ENCODE results near the gene ACTRT2.

ACTRT2 gene

GRCh38 chr1:3055051-3055450 is 33.8 kb downstream of the ACTRT2 start:
- no peak for DNase-seq (ENCODE audit: low spot score)

DNA sequence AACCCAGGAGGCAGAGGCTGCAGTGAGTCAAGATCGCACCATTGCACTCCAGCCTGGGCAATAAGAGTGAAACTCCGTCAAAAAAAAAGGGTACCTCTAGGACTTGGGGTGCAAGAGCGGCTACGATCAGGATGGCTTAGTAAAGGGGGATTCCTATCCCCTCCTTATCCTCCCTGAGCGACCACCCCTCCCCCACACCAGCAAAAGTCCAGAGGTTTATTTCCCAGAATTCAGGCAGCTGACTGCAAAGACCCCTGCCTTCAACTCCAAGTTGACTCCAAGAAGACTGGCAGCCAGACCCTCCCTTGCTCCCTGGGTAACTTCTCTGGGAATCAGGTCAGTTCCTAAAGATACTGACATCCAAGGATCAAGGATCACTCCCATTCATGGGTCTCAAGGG is 35.4 kb downstream of the ACTRT2 start:
- DNase-seq (ENCODE audit: low spot score) = no peak

GRCh38 chr1:3058263-3059030 is 37.2 kb downstream of the ACTRT2 start:
- no peak for DNase-seq (ENCODE audit: low spot score)

DNA sequence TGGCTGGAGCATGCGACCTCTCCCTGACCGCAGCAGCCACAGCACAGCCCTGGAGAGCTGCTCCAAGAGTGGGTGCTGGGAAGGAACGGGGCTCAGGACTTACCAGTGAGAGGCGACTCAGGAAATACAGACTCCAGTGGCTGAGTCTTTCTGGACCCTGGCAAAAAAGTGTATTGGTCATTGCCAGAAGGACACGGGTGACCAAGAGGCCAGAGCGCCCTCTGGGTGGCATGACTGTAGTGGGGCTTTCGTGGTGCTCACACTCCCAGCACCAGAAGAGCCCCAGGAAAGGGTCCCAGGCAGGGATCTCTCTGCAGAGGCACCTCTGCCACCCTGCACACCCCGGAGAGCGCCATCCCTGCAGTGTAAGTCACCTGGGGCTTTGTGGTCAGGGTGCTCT is 38.9 kb downstream of the ACTRT2 start:
- no peak for DNase-seq (ENCODE audit: low spot score)

DNA sequence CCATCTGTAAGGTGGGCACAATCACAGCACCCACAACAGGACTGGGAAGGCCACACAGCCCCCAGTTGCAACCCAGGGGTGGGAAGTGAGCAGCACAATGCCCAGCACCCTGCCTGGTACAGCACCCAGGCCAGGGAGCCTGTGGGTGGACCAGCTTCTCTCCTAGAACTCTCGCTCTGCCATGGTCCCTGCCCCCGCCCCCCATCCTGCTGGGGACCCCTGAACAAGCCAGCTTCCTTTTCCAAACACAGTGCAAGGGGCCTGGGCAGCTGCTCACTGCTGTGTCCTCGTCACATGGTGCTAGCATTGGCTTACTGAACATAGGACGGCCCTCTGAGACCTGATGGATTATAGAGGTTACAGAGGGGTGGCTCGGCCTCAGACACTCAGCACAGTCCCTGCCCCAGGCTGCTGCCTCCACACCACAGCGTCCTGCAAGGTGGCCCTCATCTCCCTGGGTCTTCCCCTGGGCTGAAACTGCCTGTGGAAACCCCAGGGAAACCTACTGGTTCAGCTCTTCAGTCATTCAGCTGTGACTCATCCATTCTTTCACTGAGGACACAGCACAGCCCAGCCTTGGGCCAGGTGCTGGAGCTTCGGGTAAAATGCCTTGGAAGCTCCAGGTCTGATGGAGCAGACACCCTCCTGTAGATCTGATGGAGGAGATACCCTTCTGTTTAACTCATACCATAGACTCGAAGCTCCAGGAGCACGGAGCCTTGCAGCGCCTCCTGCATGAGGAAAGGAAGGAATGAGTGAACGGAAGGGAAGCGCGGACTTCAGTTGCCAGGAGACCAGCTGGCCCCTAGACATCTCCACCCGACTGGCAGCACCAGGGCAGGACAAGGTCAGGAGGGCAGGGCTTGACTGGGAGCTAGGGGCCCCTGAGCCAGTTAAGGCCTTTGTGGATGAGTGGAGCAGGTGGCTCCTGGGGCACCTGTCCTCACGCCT is 39.6 kb downstream of the ACTRT2 start:
- DNase-seq (ENCODE audit: low spot score) = no peak

DNA sequence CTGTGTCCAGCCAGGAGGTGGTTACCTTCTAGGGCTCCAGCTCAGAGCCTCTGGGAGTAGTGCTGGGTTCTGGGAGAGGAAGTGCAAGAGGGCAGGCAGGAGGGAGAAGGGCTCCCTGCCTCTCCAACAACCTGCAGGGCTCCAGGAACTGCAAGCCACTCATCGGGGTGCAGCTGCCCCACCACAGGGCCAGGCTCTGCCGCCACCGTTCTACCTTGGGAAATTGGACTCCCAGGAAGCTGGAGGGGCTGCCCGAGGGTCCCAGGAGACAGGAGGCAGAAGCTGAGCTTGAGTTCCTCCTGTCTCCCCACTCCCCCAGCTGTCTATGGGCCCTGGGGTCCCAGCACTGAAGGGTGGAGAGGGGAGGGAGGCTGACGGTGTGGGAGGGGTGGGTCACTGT is 40.3 kb downstream of the ACTRT2 start:
- no peak for DNase-seq (ENCODE audit: low spot score)

GRCh38 chr1:3061981-3062615 is 40.8 kb downstream of the ACTRT2 start:
- DNase-seq (ENCODE audit: low spot score) = no peak

DNA sequence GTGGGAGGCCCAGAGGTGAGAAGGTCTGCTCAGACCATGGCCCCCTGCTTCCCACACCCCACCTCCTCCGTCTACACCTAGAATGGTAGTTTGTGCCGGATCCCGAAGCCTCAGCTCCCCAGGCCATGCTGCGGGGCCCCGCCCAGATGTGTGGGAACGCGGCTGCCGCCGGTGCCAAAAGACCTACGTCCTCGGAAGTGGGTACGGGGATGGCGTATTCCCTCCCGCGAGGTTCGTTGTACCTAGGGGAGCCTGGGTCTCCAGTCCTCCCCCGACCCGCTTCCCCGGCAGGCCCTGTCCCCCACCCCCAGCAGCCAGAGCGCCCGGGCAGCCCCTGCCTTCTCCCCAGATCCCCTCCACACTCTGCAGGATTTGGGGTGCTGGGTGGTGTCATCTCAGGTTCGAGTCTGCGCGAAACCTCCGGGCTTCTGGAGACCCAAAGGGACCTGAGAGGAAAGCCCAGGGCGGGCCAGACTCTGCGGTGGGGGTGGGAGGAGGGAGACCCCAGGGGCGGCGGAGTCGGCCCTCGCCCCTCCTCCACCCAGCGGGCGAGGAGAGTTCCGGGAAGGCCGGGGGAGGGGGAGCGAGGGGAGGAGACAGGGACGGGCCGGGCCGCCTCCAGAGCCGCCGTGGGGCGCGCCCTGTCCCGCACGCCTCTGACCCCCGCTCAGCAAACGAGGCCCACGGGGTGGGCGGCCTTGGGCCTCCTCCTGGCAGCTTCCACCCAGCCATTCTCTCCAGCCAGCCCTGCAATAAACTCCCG is 41.5 kb downstream of the ACTRT2 start:
- DNase-seq (ENCODE audit: low spot score) = peak; percentile 67

DNA sequence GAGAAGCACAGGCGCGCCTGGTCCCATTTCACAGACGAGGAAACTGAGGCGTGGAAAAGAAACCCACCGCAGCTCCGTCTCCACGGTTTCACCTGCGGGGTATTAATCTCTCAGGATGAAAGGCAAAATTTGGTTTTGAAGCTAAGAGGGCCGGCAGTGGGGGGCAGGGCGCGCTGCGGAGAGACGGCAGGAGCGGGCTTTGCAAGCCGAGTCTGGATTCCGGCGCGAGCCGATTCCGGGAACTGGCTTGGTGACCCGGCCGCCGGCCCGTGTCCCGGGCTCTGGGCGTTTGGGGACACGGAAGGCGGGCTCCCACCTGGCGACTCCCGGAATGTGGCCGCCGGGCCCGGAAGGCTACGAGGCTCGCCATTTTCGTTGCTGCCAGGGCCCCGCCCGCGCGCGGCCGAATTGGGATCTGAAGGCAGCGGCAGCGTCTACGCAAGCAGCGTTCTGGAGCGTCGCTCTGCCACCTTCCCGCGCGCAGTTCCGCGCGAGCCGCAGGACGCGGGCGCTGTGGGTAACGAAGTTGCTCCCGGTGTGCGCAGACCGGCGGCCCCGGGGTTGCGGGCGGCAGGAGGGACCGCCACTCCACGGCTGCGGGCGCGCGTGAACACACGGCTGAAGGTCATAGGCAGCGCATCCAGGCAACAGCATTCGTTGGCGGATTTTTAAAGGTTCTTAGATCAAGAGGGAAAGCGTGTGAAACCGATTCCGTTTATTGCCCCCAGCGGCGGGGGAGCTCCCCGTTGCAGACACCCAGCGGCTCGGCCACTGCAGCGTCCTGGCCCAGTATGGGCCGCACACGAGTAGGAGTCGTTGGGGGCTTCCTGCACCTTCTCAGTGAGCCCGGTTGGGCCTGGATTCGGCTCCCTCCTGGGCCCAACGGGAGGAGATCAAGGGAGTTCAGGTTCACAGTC is 42.4 kb downstream of the ACTRT2 start:
- DNase-seq (ENCODE audit: low spot score) = no peak

GRCh38 chr1:3064296-3064850 is 43.1 kb downstream of the ACTRT2 start:
- DNase-seq (ENCODE audit: low spot score) = no peak

- no peak for DNase-seq (ENCODE audit: low spot score)
These were observed 43.6 kb downstream of the ACTRT2 start for GRCh38 chr1:3064901-3065300.

- no peak for DNase-seq (ENCODE audit: low spot score)
These were observed 44.1 kb downstream of the ACTRT2 start for GRCh38 chr1:3065396-3065795.

DNA sequence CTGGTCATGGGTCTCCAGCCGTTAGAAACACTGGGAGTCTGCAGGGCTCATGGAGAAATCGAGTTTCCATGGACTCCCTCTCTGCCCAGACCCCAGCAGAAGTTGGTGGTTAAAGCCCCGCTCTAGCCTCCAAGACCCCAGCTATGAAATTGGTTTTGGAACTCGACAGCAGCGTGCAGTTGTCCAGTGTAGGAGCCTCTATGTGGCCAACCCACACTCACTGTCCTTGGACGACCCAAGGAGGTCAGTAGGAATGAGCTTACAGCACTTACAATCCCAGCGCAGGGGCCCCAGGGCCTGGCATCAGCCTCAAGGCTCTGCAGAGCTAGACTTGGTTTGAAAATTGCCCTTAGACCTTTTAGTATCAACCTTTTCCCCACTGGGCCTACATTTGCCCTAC is 44.5 kb downstream of the ACTRT2 start:
- no peak for DNase-seq (ENCODE audit: low spot score)

GRCh38 chr1:3066250-3066711 is 45.0 kb downstream of the ACTRT2 start:
- DNase-seq (ENCODE audit: low spot score) = no peak

GRCh38 chr1:3066826-3067225 is 45.6 kb downstream of the ACTRT2 start:
- no peak for DNase-seq (ENCODE audit: low spot score)

GRCh38 chr1:3067301-3067670 is 46.0 kb downstream of the ACTRT2 start:
- no peak for DNase-seq (ENCODE audit: low spot score)

DNA sequence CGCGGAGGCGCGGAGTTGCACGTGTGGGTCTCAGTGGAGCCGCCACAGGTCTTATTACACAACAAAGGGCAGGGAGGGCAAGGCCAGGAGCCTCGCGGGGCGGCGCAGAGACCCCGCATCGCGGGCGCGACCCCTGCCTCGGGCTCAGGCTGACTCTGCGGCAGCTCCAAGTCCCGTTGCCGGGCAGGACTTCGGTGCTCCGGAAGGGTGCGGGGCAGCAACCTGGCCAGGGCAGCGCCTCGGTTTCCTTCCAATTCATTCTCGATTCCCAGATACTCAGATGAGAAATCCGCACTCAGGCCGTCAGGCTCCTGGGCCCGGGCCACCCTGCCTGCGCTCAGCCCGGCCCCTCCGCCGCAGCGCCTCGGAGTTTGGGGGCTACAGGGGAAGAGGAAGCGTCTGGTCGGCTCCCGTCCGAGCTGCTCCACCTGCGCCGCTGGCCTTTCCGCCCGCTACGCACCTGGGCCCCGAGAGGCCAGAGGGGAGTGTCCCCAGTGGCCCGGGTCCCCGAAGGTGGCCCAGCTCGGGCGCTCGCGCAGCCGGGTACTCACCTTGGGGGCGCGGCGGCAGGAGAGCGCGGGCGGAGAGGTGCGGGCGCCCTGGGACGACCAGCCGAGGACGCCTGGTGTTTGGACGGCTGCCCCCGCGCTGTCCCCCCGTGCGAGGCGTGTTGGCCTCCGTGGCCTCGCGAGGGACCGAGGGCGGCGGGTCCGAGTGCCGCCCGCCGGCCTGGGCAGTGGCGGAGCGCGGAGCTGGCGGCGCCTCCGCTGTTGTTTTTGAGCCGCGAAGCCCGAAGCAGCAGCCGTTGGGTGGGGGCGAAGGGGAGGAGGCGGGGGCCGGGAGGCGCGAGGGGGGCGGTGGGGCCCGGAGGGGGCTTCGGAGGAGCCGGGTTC is 46.6 kb downstream of the ACTRT2 start:
- DNase-seq (ENCODE audit: low spot score) = no peak

GRCh38 chr1:3068564-3069431 is 47.5 kb downstream of the ACTRT2 start, which contains the start of gene PRDM16:
Gene PRDM16 (plus strand): TSS chr1:3069203. CDS start chr1:3069260, 57 bp downstream.
- DNase-seq (ENCODE audit: low spot score) = no peak
